AML-193 (cell line): ENCODE measurements around the gene PTTG1IP.
A peak's percentile ranks its signal among the peaks of the same experiment; 100 is the strongest.

ENCODE experiments used
- DNase-seq, 2 experiments: peaks; one replicate each; lab custom pipeline; 2025; lab: John Stamatoyannopoulos, UW

Gene PTTG1IP

GRCh38 chr21:44801468-44802395, 71.8 kb downstream of the PTTG1IP start, which contains the start of gene UBE2G2:
Gene UBE2G2 (minus strand): TSS chr21:44801820. CDS start chr21:44801748, 72 bp downstream.
- DNase-seq, result peak; percentile 54 to 61

- peak; percentile 19 to 35 for DNase-seq
Measured at GRCh38 chr21:44800971-44801467, 72.5 kb downstream of the PTTG1IP start.

- peak; percentile 43 to 62 for DNase-seq
Measured at GRCh38 chr21:44800103-44800502, 73.4 kb downstream of the PTTG1IP start.

DNA sequence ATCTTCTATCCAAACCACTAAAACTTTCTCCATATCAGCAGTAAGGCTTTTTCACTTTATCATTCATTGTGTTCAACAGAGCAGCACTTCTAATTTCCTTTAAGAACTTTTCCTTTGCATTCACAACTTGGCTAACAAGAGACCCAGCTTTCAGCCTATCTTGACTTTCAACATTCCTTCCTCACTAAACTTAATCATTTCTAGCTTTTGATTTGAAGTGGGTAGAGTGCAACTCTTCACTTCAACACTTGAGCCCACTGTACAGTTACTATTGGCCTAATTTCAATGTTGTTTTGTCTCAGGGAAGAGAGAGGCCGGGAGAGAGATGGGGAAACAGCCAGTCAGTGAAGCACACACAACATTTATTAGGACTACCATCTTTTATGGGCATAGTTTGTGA, 73.8 kb downstream of the PTTG1IP start:
- no peak for DNase-seq
